Activated T-cell treated with anti-CD3 and anti-CD28 coated beads, Interleukin-2, amount 50 U/mL, for 1 hour (primary cell): ENCODE measurements around the gene SUPT20HL1.
"Not testable (repeated sequence)": the region's sequence is repeated elsewhere in the genome, so short reads cannot be mapped to it uniquely, and the experiment has no call there.

Experiments
- DNase-seq: peaks from one replicate; pipeline ENCODE4 v3.0.0-alpha.2; 2020

Gene SUPT20HL1

DNA sequence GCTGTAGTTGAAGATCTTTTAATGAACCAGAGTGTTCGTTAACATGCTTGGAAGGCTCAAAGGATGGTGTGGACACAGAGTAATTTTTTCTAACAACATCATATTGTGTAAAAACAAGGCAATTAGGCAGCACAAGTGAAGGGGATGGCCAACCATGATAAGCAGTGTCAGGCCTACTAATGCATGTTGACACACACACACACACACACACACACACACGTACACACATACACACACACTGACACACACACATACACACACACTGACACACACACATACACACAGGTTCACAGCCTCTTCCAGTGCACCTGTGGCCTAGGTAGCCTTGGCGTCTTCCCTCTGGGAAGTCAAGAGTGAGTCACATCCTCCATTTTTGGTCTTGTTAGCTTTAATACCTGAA lies at the start of gene SUPT20HL1:
Gene SUPT20HL1 (plus strand): TSS at position 368 of the 400 bp plus-strand sequence. CDS start 2,122 bp downstream, outside the sequence.
- DNase-seq: no peak

DNA sequence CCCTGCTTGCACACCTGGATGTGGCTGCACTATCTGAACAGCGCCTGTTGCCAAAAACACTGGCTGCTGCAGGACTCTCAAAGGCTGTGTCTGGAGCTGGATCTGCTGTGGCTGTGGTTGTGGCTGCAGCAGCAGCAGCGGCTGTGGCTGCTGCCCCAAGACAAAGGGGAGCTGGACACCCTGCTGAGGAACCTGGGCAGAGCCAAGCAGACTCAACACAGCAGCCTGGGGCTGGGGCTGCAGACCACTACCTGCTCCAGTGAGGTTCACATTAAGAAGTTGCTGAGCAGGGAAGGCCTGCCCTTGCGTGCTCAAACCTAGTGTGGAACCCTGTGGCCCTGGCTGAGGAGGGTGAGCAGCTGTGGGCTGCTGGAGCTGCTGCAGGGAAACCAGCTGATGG lies 49.5 kb upstream of the SUPT20HL1 start:
- not testable (repeated sequence) for DNase-seq

DNA sequence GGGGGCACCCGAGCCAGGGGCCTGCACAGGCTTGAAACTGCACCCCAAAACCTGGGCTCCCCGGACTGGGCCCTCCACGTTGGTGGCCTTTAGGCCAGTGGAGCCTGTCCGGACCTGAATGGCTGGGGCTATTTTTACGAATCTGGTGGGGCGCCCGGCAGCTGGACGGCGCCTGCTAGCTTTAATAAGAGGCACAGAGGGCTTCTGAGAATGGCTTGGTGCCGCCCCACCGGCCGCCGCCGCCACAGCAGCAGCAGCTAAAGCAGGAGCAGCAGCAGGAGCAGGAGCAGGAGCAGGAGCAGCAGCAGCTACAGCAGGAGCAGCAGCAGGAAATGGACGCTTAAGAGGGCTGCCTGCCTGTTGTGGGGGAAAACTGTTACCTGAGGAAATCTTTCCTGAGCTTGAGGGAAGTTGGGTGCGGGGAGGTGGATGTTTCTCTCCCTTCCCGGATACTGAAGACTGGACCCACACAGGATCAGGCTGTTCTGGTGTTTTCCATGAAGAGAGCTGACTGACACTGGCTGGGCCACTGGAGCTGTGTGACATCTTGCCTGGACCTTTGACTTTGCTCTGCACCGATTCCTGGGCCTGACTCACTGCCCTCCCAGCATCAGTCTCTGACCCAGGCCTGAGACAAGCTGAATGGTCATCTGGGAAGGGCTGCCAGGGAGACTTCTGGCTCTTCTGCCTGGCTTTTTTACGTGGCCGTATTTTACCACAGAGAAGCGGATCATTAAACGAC lies 48.8 kb upstream of the SUPT20HL1 start:
- not testable (repeated sequence) for DNase-seq

DNA sequence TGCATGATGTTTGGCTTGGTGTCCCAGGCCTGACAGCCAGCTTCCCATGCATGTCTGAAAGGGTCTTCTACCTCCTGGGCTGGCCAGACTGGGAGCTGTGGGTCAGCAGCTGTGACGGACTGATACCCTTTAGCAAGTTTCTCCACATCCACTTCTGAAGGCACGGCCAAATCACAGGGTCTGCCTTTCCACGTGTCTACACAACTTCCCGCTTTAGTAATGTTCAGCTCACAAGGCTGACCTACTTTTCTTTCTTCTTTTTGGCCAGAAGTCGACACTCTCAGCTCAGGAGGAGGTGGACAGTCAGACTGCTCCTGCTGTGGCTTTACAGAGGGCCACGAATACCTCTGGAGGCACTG lies 48.2 kb upstream of the SUPT20HL1 start:
- DNase-seq: not testable (repeated sequence)

DNA sequence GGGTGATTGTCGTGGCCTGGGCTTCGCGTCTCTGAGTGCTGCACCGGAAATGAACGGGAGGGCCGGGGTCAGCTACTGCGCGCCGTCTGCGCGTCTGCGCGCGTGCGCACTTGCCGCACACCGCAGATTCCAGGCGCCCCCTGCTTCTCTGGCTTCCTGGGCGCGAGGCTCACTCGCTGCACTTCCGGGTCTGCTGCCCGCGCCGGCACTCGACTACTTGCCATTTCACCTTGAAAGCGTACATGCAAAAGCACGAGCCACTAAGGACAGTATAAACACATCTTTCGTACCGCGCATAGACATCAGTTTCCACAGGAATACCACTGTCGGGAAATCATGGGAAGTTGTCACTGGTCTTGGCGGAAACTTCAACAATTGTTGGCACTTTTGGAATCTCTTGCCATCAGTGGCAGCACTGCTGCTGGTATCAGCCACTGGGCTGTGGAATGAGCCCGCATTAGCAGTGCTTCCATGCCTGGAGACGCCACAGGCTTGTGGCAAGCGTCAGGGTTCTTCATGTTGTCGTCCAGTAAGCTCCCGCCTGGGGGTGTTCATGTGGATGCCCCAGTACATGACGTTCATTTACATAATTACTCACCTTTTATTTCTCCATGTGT lies 46.3 kb upstream of the SUPT20HL1 start, which contains the start of gene SUPT20HL2:
Gene SUPT20HL2 (minus strand): TSS at position 51 of the 617 bp plus-strand sequence. CDS start 754 bp downstream, outside the sequence.
- no peak for DNase-seq

DNA sequence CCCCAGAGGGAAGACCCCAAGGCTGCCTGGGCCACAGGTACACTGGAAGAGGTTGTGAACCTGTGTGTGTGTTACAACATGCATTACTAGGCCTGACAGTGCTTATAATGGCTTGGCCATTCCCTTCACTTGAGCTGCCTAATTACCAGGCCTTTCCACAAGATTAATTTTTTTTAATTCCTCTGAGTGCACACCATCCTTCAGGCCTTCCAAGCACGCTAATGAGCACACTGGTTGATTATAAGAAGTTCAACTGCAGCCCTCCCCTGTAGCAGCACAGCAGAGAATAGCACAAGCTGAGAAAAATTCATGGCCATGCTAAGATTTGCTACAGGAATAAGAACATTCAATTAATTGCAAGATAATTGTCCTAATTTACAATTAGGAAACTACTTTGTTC lies 44.3 kb upstream of the SUPT20HL1 start:
- DNase-seq: no peak

DNA sequence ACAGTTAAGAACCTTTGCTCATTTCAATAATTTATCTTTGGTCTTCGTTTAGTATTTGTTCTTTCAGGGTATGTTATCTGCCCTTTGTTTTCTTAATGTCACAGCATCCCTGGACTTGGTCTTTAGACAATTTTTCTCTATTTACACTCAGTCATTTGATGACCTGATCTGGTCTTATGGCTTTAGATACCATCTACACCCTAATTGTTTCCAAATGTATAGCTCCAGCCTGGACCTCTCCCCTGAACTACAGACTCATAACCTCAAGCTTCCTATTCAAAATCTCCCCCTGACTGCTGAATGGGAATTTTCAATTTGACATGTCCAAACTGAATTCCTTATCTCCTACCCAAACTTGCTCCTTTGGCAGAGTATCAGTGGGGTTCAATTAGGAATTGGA lies 42.9 kb upstream of the SUPT20HL1 start:
- DNase-seq: no peak

DNA sequence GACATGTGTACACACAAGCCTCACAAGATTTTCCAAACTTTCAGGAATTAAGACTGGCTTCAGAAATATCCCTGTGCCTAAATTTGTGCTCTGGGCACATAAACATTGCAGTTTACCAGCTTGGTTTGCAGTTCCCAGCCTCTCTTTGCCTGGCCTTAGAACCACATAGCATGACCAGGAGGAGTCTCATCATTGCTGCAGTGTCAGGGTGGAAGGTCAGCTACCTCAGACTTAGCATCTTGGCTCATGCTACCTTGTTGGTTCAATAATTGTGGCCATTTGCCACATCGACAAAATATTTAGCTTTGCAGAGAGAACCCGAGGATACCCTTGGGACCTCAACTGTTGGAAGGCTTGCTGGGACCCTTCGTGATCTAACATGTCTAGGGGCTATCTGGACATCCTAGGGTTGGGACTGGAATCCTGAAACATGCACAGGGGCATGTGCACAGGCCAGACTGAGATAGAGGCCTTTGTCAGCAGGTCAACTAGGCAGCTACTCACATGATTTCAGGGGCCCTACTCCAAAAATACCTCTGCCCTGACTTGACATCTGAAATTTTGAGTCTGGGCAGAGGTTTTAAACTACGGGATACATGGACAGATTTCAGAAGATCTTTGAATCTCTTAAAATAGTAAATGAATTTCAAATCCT lies 38.6 kb upstream of the SUPT20HL1 start:
- no peak for DNase-seq

DNA sequence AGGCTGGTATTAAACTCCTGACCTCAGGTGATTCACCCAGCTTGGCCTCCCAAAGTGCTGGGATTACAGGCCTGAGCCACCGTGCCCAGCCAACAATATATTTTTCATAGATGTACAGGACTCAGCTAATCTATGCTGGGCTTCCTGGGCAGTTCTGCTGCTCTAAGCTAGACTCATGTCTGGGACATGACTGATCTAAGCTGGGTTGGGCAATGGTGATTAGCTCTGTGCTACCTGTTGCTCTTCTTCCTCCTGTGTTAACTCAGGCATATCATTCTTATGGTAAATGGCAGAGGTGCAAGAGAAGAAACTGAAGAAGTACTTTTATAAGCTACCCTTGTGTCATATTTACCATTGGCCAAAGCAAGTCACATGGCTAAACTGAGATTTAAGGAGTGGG lies 35.2 kb upstream of the SUPT20HL1 start:
- no peak for DNase-seq

DNA sequence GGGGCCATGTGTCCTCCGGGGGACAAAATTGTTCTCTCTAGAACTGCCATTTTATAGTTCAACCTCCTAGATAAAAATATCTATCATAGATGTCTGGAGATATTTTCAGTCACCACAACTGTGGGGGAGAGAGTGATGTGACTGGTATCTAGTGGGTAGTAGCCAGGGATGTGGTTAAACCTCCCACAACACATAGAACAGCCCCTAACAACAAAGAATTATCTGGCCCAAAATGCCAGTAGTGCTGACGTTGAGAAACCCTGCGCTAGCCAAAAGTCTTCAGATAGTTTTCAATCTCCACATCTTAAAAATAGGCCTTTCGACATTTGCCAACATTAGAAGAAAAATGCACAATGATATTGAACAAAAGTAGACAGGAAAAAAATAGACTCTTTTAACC lies 27.6 kb upstream of the SUPT20HL1 start:
- no peak for DNase-seq

DNA sequence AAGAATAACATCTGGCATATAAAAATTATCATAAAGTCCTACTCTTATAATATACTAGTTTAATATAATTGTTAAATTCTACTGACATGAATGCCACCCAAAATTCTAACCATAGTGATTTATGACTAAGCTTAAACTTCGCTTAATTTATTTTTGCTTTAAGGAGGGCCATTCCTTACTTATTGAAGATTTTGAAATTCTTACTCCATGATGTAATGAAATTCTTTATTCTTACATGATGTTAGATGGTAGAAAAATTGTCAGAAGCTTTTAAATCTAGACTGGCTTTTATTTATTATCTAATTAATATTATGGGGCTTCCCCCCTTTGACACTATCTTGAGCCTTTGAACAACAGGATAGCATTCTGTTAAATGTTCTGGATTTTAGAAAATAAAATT lies 27.1 kb upstream of the SUPT20HL1 start:
- no peak for DNase-seq

DNA sequence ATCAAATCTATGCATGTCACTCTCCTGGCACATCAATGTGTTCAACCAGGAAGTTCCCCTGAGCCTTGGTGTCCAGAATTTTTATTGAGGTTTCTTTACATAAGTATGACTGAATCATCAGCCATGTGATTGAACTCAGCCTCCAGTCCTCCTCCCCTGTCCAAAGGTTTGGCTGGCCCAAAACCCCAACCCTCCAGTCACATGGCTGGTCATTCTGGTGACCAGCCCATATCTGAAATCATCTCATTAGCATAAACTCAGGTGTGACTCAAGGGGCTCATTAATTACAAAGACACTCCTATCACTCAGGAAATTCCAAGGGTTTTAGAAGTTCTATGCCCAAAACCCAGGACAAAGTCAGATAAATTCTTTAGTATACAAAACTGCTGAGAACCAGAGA lies 26.0 kb upstream of the SUPT20HL1 start:
- DNase-seq: no peak

DNA sequence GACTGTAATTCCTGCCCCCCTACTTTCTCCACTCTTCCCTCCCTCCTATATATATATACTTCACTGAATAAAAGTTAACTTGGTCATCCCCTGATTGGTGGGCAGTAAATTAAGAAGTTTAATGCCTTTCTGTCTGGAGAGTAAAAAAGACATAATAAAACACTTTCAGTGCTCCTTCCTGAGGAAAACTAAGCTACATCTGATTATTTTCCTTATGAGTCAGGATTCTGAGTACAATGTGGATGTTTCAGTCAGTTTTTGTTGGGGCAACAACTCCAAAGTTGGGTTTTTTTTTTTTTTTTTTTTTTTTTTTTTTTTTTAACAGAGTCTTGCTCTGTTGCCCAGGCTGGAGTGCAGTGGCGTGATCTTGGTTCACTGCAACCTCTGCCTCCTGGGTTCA lies 24.6 kb upstream of the SUPT20HL1 start:
- DNase-seq: no peak

DNA sequence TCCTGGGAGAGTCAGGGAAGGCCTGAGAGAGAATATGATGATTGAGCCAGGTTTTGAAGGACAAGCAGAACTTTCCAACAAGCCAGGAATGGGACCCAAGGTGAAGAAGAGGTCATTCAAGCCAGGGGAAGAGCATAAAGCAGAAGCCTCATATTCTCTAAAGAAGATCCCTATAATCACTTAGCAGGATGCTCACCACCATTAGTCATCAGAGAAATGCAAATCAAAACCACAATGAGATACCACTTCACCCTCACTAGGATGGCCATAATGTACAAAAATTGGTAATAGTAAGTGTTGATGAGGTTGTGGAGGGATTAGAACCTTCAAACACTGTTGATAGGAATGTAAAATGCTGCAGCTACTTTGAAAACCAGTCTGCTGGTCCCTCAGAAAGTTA lies 20.5 kb upstream of the SUPT20HL1 start:
- no peak for DNase-seq

DNA sequence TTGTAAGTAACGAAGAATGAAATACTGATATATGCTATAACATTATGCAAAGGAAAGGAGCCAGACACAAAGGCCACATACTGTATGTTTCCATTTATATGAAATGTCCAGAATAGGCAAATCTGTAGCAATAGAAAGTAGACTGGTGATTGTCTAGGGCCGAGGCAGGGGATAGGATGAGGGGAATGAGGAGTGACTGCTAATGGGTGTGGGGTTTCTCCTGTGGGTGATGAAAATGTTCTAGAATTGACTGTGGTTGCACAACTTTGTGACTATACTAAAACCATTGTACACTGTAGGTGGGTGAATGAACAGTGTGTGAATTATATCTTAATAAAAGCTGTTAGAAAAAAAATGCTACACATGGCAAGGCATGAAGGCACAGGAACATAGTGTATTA lies 19.9 kb upstream of the SUPT20HL1 start:
- DNase-seq: no peak

DNA sequence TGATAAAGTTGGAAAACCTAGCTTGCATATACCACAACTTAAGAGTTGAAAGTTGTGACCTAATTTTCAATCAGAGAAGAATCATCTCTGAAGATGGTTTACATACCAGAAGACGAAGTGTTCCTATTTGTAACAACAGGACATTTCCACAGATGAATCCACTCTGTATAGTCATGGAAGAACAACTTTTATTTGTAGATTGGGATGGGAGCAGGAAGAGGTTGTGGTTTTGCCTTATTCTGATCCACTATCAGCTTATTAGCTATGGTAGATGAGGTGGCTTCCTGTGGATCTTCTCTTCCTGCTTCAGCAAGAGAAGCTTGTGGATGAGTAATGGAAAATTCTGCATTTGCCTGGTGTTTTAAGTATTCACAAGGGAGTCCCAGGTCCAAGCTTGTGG lies 18.6 kb upstream of the SUPT20HL1 start:
- no peak for DNase-seq

DNA sequence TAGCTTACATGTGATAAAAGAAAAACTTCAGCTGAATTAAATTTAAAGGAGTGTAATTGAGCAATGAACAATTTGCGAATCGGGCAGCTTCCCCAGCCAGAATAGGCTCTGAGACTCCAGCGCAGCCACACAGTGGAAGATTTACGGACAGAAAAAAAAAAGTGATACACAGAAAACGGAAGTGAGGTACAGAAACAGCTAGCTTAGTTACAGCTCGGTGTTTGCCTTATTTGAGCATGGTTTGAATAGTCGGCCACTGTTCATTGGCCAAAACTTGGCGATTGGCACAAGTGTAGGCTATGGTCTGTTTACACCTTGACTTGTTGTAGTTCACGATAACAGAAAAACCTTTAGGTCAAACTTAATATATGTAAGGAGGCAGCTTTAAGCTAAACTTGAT lies 16.7 kb upstream of the SUPT20HL1 start:
- DNase-seq: no peak

DNA sequence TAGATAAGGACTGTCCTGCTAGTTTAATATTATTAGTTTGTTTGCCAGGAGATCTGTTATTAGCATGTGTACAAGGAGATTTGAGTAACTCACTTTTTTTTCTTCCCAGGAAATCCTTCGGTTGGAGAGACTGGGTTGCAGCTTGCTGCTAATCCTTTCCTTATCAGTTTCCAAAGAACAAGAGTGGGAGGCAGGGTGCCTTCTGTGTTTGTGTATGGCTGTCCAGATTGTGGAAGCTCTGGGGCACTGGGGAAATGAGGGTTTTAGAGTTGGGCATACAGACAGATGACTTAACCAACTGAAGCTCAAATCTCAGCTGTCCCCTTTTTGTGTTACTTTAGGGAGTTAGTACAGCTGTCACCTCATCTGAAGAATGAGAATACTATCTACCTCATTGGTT lies 12.6 kb upstream of the SUPT20HL1 start:
- no peak for DNase-seq

DNA sequence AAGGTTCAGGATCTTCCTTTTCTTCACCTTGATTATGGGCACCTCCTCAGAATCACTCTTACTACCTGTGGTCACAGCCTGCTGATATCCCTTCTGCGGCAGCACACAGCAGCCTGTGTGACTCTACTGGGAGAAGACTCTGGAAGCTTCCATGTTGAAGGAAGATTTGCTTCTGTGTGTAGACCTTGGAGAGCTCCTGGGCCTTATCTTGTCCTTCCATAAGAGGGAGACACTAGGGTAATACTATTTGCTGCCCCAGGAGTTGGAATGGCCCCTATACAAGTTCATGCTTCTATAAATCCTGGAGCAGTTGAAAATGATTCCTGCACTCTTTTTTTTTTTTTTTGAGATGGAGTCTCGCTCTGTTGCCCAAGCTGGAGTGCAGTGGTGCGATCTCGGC lies 10.2 kb upstream of the SUPT20HL1 start:
- no peak for DNase-seq

DNA sequence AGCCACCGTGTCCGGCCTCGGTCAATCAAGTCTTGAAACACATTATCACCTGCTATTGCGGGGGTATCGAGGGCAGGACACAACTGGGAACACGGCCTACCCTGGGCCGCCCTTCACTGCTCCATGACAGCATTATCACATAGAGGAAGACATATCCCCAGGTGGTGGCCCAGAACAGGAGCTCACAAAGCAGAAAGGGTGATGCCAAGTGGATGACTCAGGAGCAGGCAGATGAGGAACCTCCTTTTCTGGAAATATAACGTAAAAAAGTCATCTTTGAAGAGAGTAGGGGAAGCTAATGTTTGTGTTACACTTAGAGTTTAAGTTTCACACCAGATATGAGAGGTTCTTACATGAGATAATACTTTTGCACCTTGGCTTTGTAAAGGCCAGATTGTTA lies 5.3 kb upstream of the SUPT20HL1 start:
- DNase-seq: no peak

DNA sequence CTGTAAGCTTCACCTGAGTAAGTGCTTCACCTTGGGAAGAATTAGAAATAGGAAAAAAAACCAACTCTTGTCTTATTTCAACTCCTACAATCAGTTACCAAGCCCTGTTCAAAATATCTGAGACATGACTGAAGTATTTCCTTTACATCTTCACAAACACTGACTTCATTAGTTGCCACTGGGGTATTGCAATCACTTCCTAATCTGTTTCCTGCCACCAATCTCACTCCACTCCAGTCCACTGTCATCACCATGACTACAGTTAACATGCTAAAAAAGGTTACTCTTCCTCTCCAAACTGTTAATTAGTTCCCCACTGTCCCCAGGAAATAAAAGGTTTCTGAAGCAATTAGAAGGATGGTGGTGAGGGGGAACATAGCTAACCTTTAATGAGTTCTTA lies 3.3 kb upstream of the SUPT20HL1 start:
- no peak for DNase-seq

DNA sequence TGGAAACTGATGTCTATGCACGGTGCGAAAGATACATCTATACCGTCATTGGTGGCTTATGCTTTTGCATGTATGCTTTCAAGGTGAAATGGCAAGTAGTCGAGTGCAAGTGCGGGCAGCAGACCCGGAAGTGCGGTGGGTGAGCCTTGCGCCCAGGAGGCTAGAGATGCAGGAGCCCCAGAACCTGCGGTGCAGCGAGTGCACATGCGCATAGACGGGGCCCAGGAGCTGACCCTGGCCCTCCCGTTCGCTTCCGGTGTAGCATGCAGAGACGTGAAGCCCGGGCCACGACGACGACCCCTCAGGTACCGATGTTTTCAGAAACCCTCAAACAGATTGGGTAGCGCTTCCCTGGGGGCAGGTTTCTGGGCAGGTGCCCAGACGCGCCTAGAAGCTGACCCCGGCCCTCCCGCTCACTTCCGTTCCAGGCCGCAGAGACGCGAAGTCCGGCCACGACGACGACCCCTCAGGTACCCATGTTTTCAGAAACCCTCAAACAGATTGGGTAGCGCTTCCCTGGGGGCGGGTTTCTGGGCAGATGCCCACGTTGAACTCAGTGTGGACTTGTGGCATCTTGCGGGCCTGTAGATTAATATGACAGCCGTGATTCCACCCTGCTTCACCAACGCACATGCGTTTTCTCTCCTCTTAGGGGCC lies 1.8 kb downstream of the SUPT20HL1 start:
- not testable (repeated sequence) for DNase-seq

DNA sequence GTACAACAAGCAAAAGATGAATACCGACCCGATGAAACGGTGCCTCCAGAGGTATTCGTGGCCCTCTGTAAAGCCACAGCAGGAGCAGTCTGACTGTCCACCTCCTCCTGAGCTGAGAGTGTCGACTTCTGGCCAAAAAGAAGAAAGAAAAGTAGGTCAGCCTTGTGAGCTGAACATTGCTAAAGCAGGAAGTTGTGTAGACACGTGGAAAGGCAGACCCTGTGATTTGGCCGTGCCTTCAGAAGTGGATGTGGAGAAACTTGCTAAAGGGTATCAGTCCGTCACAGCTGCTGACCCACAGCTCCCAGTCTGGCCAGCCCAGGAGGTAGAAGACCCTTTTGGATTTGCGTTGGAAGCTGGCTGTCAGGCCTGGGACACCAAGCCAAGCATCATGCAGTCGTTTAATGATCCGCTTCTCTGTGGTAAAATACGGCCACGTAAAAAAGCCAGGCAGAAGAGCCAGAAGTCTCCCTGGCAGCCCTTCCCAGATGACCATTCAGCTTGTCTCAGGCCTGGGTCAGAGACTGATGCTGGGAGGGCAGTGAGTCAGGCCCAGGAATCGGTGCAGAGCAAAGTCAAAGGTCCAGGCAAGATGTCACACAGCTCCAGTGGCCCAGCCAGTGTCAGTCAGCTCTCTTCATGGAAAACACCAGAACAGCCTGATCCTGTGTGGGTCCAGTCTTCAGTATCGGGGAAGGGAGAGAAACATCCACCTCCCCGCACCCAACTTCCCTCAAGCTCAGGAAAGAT lies 3.2 kb downstream of the SUPT20HL1 start:
- not testable (repeated sequence) for DNase-seq
